ENCODE data around the gene ITGAX.

DNA sequence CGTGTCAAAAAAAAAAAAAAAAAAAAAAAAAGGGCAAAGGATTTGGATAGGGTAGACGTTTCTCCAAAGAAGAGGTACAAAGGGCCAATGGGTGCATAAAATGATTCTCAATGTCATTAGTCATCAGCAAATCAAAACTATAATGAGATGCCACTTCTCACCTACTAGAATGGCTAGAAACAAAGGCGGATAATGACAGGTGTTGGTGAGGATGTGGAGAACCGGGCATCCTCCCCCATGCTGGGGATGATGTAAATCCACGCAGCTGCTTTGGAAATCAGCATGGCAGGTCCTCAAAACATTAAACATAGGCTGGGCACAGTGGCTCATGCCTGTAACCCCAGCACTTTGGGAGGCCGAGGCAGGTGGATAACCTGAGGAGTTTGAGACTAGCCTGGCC, 9.4 kb downstream of the ITGAX start:
- TF ChIP-seq TAF1 (IDR thresholded peaks at IDR 0.05; ENCODE audit: borderline replicate concordance, low read depth, low read length) (no peak), BCL3 (IDR thresholded peaks at IDR 0.05; ENCODE audit: borderline replicate concordance, insufficient read depth, low read depth, low read length, poor library complexity, severe bottlenecking) (no peak), CREB1 (IDR thresholded peaks at IDR 0.05; ENCODE audit: low read depth) (no peak), POLR2A (IDR thresholded peaks at IDR 0.05; ENCODE audit: low read depth, low read length) (no peak), BACH1 (IDR thresholded peaks at IDR 0.05; ENCODE audit: borderline replicate concordance) (no peak), ASH2L (IDR thresholded peaks at IDR 0.05; ENCODE audit: borderline replicate concordance, low read depth) (no peak), EZH2 (IDR thresholded peaks at IDR 0.05; ENCODE audit: borderline replicate concordance, control insufficient read depth, low read depth, low read length) (no peak), CTCF (IDR thresholded peaks at IDR 0.05 in 2 of 3, conservative IDR thresholded peaks at IDR 0.05 in 1 of 3; ENCODE audit: control insufficient read depth in 2 of 3, extremely low read depth in 1 of 3, insufficient read depth in 1 of 3, low read depth in 3 of 3, low read length in 3 of 3) (no peak), RFX5 (IDR thresholded peaks at IDR 0.05; ENCODE audit: low read depth, low read length) (no peak), BCL11A (IDR thresholded peaks at IDR 0.05; ENCODE audit: low read depth, low read length) (no peak)
- TF ChIP-seq, protein P1, sequence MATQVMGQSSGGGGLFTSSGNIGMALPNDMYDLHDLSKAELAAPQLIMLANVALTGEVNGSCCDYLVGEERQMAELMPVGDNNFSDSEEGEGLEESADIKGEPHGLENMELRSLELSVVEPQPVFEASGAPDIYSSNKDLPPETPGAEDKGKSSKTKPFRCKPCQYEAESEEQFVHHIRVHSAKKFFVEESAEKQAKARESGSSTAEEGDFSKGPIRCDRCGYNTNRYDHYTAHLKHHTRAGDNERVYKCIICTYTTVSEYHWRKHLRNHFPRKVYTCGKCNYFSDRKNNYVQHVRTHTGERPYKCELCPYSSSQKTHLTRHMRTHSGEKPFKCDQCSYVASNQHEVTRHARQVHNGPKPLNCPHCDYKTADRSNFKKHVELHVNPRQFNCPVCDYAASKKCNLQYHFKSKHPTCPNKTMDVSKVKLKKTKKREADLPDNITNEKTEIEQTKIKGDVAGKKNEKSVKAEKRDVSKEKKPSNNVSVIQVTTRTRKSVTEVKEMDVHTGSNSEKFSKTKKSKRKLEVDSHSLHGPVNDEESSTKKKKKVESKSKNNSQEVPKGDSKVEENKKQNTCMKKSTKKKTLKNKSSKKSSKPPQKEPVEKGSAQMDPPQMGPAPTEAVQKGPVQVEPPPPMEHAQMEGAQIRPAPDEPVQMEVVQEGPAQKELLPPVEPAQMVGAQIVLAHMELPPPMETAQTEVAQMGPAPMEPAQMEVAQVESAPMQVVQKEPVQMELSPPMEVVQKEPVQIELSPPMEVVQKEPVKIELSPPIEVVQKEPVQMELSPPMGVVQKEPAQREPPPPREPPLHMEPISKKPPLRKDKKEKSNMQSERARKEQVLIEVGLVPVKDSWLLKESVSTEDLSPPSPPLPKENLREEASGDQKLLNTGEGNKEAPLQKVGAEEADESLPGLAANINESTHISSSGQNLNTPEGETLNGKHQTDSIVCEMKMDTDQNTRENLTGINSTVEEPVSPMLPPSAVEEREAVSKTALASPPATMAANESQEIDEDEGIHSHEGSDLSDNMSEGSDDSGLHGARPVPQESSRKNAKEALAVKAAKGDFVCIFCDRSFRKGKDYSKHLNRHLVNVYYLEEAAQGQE (IDR thresholded peaks at IDR 0.05; ENCODE audit: low read depth, low read length): no peak

All from GM12878 (cell line).